ENCODE measurements around the gene MYRIP.

MYRIP gene

GRCh38 chr3:40232626-40233025 lies 423.2 kb downstream of the MYRIP start:
- no peaks in the 10 kb centered on the region for H3K9me3 ChIP-seq (ENCODE audit: control insufficient read depth, insufficient read depth, low read length)
- no peak overlapping the region for H3K9ac ChIP-seq (ENCODE audit: low read depth, low read length)
- H3K27me3 ChIP-seq (ENCODE audit: control insufficient read depth, insufficient read depth, low read length): no peaks in the 10 kb centered on the region
- no peaks in the 10 kb centered on the region for H3K4me1 ChIP-seq (ENCODE audit: control insufficient read depth, insufficient read depth, low read length)
- H3K36me3 ChIP-seq (ENCODE audit: control insufficient read depth, insufficient read depth, low read length): no peaks in the 10 kb centered on the region
- H3K4me3 ChIP-seq (ENCODE audit: low read depth, low read length): no peak overlapping the region

DNA sequence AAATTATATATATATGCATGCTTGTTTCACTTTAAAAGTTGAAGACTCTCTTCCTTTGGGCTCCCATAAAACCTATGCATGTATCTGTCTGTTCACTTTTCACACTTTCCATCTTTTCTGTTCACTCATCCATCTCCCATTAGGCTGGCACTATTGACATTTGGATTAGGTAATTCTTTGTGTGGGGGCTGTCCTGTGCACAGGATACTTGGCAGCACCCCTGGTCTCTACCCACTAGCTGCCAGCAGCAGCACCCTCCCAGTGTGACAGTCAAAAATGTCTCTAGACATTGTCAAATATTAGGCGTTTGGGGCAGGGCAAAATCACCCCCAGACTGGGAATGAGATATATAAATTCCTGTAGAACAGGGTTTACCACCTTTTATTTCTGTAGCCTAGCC lies 427.8 kb downstream of the MYRIP start:
- no peaks in the 10 kb centered on the region for H3K4me1 ChIP-seq (ENCODE audit: control insufficient read depth, insufficient read depth, low read length)
- H3K9ac ChIP-seq (ENCODE audit: low read depth, low read length): no peak overlapping the region
- H3K27me3 ChIP-seq (ENCODE audit: control insufficient read depth, insufficient read depth, low read length): no peaks in the 10 kb centered on the region
- H3K9me3 ChIP-seq (ENCODE audit: control insufficient read depth, insufficient read depth, low read length): no peaks in the 10 kb centered on the region
- no peaks in the 10 kb centered on the region for H3K36me3 ChIP-seq (ENCODE audit: control insufficient read depth, insufficient read depth, low read length)
- H3K4me3 ChIP-seq (ENCODE audit: low read depth, low read length): no peak overlapping the region

DNA sequence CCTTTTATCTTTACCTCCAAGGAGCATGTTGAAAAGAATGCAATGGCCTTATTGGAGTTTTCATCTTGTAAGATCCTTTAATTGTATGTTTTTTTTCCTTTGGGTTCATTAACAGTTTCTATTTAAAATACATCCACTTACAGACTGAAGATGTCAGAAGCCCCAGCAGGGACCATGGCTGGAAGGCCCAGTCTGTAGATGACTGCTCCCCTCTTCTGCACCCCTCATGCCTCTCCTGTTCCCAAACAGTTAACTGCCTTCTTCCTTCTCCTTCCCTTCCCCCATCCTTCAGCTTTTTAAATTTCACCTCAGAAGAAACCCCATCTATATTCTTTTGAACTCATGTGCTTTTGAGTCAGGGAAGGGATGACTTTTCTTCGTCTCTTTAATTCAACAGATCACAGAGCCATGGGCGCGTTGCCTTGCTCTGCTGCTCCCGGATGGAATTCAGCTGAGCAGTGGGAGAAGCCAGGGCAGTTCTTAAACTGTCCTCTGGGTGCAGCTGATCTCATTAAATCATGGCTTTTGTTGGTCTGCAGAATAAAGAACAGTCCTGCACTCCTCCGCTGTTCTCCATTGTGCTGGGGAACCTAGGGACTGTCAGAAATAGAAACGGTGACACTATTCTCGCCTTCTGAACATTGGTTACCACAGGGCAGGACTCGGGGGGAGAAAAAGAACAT lies 428.6 kb downstream of the MYRIP start:
- H3K4me3 ChIP-seq (ENCODE audit: low read depth, low read length): no peak overlapping the region
- H3K4me1 ChIP-seq (ENCODE audit: control insufficient read depth, insufficient read depth, low read length): no peaks in the 10 kb centered on the region
- H3K27me3 ChIP-seq (ENCODE audit: control insufficient read depth, insufficient read depth, low read length): no peaks in the 10 kb centered on the region
- H3K9ac ChIP-seq (ENCODE audit: low read depth, low read length): no peak overlapping the region
- H3K9me3 ChIP-seq (ENCODE audit: control insufficient read depth, insufficient read depth, low read length): no peaks in the 10 kb centered on the region
- no peaks in the 10 kb centered on the region for H3K36me3 ChIP-seq (ENCODE audit: control insufficient read depth, insufficient read depth, low read length)

DNA sequence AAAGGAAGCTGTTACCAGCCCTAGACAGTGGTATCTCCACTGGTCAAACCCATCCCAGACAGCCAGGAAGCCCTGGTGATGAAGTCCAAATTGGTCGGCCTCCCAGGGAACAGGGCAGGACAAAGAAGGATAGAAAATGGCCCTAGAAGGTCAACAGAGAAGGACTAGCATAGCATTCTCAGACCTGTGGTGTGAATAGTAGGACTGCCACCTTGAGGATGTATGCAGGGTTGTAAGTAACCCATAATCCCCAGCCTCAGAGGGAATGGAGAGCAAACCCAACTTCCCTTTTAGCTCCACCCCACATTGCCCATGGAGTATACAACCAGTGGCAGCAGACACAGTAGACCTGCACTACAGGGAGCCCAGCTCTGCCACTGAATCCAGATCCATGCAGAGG lies 431.5 kb downstream of the MYRIP start:
- no peaks in the 10 kb centered on the region for H3K36me3 ChIP-seq (ENCODE audit: control insufficient read depth, insufficient read depth, low read length)
- H3K27me3 ChIP-seq (ENCODE audit: control insufficient read depth, insufficient read depth, low read length): no peaks in the 10 kb centered on the region
- H3K9ac ChIP-seq (ENCODE audit: low read depth, low read length): no peak overlapping the region
- H3K9me3 ChIP-seq (ENCODE audit: control insufficient read depth, insufficient read depth, low read length): no peaks in the 10 kb centered on the region
- no peaks in the 10 kb centered on the region for H3K4me1 ChIP-seq (ENCODE audit: control insufficient read depth, insufficient read depth, low read length)
- no peak overlapping the region for H3K4me3 ChIP-seq (ENCODE audit: low read depth, low read length)

GRCh38 chr3:40242216-40242615 lies 432.8 kb downstream of the MYRIP start:
- no peaks in the 10 kb centered on the region for H3K9me3 ChIP-seq (ENCODE audit: control insufficient read depth, insufficient read depth, low read length)
- no peaks in the 10 kb centered on the region for H3K36me3 ChIP-seq (ENCODE audit: control insufficient read depth, insufficient read depth, low read length)
- H3K4me3 ChIP-seq (ENCODE audit: low read depth, low read length): no peak overlapping the region
- no peaks in the 10 kb centered on the region for H3K27me3 ChIP-seq (ENCODE audit: control insufficient read depth, insufficient read depth, low read length)
- H3K4me1 ChIP-seq (ENCODE audit: control insufficient read depth, insufficient read depth, low read length): no peaks in the 10 kb centered on the region
- H3K9ac ChIP-seq (ENCODE audit: low read depth, low read length): no peak overlapping the region

DNA sequence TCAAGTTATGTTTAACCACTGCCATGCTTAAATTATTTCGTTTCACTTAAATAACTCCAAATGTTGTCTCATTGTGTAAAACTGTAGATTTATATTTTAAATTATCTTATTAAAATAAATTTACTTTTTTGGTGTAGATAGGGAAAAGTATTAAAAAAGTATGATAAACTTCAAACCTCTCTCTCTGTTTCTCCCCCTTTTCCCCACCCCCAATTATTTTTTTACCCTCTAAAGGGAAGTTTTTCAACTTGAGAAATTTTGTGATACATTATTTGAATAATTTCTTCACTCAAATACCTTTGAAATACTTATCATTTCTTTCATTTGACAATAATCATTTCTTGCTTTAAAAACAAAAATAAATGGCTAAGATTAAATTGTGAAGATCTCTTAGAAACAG lies 433.2 kb downstream of the MYRIP start:
- no peaks in the 10 kb centered on the region for H3K4me1 ChIP-seq (ENCODE audit: control insufficient read depth, insufficient read depth, low read length)
- H3K27me3 ChIP-seq (ENCODE audit: control insufficient read depth, insufficient read depth, low read length): no peaks in the 10 kb centered on the region
- no peaks in the 10 kb centered on the region for H3K9me3 ChIP-seq (ENCODE audit: control insufficient read depth, insufficient read depth, low read length)
- no peak overlapping the region for H3K4me3 ChIP-seq (ENCODE audit: low read depth, low read length)
- no peak overlapping the region for H3K9ac ChIP-seq (ENCODE audit: low read depth, low read length)
- no peaks in the 10 kb centered on the region for H3K36me3 ChIP-seq (ENCODE audit: control insufficient read depth, insufficient read depth, low read length)

GRCh38 chr3:40243056-40243455 lies 433.6 kb downstream of the MYRIP start:
- no peaks in the 10 kb centered on the region for H3K4me1 ChIP-seq (ENCODE audit: control insufficient read depth, insufficient read depth, low read length)
- no peaks in the 10 kb centered on the region for H3K36me3 ChIP-seq (ENCODE audit: control insufficient read depth, insufficient read depth, low read length)
- no peaks in the 10 kb centered on the region for H3K9me3 ChIP-seq (ENCODE audit: control insufficient read depth, insufficient read depth, low read length)
- H3K9ac ChIP-seq (ENCODE audit: low read depth, low read length): no peak overlapping the region
- no peaks in the 10 kb centered on the region for H3K27me3 ChIP-seq (ENCODE audit: control insufficient read depth, insufficient read depth, low read length)
- H3K4me3 ChIP-seq (ENCODE audit: low read depth, low read length): no peak overlapping the region

- Histone ChIP-seq H3K4me1 (ENCODE audit: control insufficient read depth, insufficient read depth, low read length) (no peaks in the 10 kb centered on the region), H3K9me3 (ENCODE audit: control insufficient read depth, insufficient read depth, low read length) (no peaks in the 10 kb centered on the region), H3K27me3 (ENCODE audit: control insufficient read depth, insufficient read depth, low read length) (no peaks in the 10 kb centered on the region), H3K9ac (ENCODE audit: low read depth, low read length) (no peak overlapping the region), H3K36me3 (ENCODE audit: control insufficient read depth, insufficient read depth, low read length) (no peaks in the 10 kb centered on the region), H3K4me3 (ENCODE audit: low read depth, low read length) (no peak overlapping the region)
Observed at GRCh38 chr3:40247714-40248454, 438.5 kb downstream of the MYRIP start.

- no peaks in the 10 kb centered on the region for H3K9me3 ChIP-seq (ENCODE audit: control insufficient read depth, insufficient read depth, low read length)
- H3K36me3 ChIP-seq (ENCODE audit: control insufficient read depth, insufficient read depth, low read length): no peaks in the 10 kb centered on the region
- no peaks in the 10 kb centered on the region for H3K4me1 ChIP-seq (ENCODE audit: control insufficient read depth, insufficient read depth, low read length)
- H3K9ac ChIP-seq (ENCODE audit: low read depth, low read length): no peak overlapping the region
- H3K4me3 ChIP-seq (ENCODE audit: low read depth, low read length): no peak overlapping the region
- H3K27me3 ChIP-seq (ENCODE audit: control insufficient read depth, insufficient read depth, low read length): no peaks in the 10 kb centered on the region
Observed at GRCh38 chr3:40248591-40248990, 439.2 kb downstream of the MYRIP start.

DNA sequence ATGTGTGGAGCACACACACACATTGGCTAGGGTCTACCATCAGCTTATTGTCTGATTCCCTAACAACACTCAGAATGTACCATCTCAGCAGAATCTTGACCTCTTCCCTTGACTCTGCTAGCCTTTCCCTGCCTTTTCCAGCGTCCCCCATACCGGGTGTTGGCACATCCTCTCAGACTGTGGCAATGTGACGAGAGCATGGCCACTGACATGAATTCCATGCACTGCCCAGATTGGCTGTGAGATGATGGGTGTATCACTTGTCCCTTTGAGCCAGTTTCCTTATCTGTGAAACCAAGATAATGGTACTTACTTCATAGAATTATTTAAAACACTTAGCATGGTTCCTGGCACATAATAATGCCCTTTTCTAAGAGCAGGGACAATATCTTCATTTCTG lies 439.8 kb downstream of the MYRIP start:
- H3K4me1 ChIP-seq (ENCODE audit: control insufficient read depth, insufficient read depth, low read length): no peaks in the 10 kb centered on the region
- no peak overlapping the region for H3K9ac ChIP-seq (ENCODE audit: low read depth, low read length)
- no peaks in the 10 kb centered on the region for H3K9me3 ChIP-seq (ENCODE audit: control insufficient read depth, insufficient read depth, low read length)
- H3K4me3 ChIP-seq (ENCODE audit: low read depth, low read length): no peak overlapping the region
- no peaks in the 10 kb centered on the region for H3K36me3 ChIP-seq (ENCODE audit: control insufficient read depth, insufficient read depth, low read length)
- no peaks in the 10 kb centered on the region for H3K27me3 ChIP-seq (ENCODE audit: control insufficient read depth, insufficient read depth, low read length)

DNA sequence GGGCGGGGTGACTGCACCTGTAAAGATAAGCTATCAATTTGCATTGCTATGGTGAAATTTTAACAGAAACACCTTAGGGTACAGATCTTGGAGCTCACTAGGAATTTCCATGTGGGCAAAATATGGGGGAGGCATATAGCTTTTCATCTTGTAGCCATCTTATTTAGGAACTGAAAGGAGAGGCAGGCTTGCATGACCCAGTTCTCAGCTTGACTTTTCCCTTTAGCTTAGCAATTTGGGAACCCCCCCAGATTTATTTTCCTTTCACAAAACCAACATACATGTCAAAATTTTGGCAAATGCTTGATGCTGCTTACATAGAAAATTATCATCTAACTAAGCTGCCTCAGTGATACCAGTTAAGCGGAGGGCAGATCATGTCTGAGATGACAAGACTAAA lies 445.1 kb downstream of the MYRIP start:
- H3K27me3 ChIP-seq (ENCODE audit: control insufficient read depth, insufficient read depth, low read length): no peaks in the 10 kb centered on the region
- H3K36me3 ChIP-seq (ENCODE audit: control insufficient read depth, insufficient read depth, low read length): no peaks in the 10 kb centered on the region
- no peak overlapping the region for H3K4me3 ChIP-seq (ENCODE audit: low read depth, low read length)
- no peak overlapping the region for H3K9ac ChIP-seq (ENCODE audit: low read depth, low read length)
- H3K4me1 ChIP-seq (ENCODE audit: control insufficient read depth, insufficient read depth, low read length): peaks cover 8% of the 10 kb centered on the region
- no peaks in the 10 kb centered on the region for H3K9me3 ChIP-seq (ENCODE audit: control insufficient read depth, insufficient read depth, low read length)

DNA sequence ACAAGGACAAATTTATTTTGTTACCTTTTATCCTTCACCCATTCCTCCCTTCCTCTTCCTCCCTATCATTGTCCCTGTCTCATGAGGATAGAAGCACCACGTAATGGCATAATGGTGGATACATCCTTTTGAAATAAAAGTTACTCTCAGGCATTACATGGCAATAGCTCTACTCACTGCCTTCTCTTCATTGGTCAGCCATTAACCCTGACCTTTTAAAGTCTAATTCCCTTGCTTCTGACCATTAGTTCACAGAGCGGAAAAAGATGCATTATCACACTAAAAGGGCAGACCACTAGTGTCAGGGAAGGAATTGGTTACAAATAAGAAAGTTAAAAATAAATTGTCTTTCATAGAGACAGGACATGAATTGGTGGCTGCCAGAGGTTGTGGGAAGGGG lies 445.5 kb downstream of the MYRIP start:
- Histone ChIP-seq H3K36me3 (ENCODE audit: control insufficient read depth, insufficient read depth, low read length) (no peaks in the 10 kb centered on the region), H3K4me1 (ENCODE audit: control insufficient read depth, insufficient read depth, low read length) (peaks cover 9% of the 10 kb centered on the region), H3K27me3 (ENCODE audit: control insufficient read depth, insufficient read depth, low read length) (no peaks in the 10 kb centered on the region), H3K9me3 (ENCODE audit: control insufficient read depth, insufficient read depth, low read length) (no peaks in the 10 kb centered on the region), H3K9ac (ENCODE audit: low read depth, low read length) (no peak overlapping the region), H3K4me3 (ENCODE audit: low read depth, low read length) (no peak overlapping the region)

Measured in iPS-15b (cell line).